ENCODE measurements around the gene DCST1. TPM values are rescaled to one million over a fixed set of nuclear protein-coding genes. Genes with fewer than 3 reads are reported as not detected.

DCST1 gene
- total RNA-seq, 1 donor from 2014 or later: not detected

DNA sequence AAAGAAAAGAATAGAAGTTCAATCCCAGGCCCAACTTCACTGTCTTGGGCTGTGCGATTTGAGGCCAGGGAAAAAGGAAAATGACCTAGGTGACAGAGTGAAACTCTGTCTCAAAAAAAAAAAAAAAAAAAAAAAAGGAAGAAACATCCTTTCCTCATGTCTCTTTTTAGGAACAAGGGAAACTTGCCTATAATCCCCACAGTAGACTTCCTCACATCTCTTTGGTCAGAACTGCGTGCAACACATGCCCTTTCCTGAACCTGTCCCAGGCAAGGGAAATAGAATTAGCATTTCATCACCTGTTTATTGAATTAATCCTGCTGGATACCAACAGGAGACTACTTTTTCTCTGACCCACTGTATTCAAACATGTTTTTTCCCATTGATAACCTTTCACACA, 2.3 kb downstream of the DCST1 start:
- H3K27me3 Mint-ChIP-seq (ENCODE audit: insufficient read depth): peaks cover 18% of the 10 kb centered on the region
- no peaks in the 10 kb centered on the region for H3K9me3 Mint-ChIP-seq
- intact Hi-C loops (cut with micrococcal nuclease): no loop called here
- H3K4me3 Mint-ChIP-seq: no peak overlapping the region
- H3K36me3 Mint-ChIP-seq (ENCODE audit: low read depth): no peaks in the 10 kb centered on the region
- no peaks in the 10 kb centered on the region for H3K4me1 Mint-ChIP-seq (ENCODE audit: low read depth)
- no peak overlapping the region for H3K27ac Mint-ChIP-seq
- DNase-seq (ENCODE audit: low spot score): no peak

DNA sequence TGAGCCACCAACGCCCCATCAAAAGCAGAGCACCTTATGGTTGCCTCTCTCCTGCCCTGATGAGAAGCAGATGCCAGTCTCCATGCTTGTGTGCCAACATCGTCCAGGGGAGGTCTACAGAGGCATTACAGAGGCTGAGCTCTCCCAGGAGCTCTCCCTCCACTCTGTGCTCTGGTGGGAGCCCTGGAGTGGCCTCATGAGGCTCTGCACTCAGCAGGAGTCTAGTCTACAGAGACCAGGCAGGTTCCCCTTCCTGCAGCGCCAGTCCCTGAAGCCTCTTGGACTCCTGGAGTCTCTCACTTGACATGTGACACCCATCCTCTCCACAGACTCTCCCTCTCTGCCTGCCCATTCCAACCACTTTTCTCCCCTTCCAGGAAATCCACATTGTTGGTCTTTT, 3.4 kb downstream of the DCST1 start:
- Mint-ChIP-seq H3K36me3 (ENCODE audit: low read depth) (no peaks in the 10 kb centered on the region), H3K9me3 (no peaks in the 10 kb centered on the region), H3K4me3 (no peak overlapping the region), H3K27me3 (ENCODE audit: insufficient read depth) (peaks cover 18% of the 10 kb centered on the region), H3K4me1 (ENCODE audit: low read depth) (no peaks in the 10 kb centered on the region), H3K27ac (no peak overlapping the region)
- DNase-seq (ENCODE audit: low spot score): no peak
- intact Hi-C loops (cut with micrococcal nuclease): no loop called here

DNA sequence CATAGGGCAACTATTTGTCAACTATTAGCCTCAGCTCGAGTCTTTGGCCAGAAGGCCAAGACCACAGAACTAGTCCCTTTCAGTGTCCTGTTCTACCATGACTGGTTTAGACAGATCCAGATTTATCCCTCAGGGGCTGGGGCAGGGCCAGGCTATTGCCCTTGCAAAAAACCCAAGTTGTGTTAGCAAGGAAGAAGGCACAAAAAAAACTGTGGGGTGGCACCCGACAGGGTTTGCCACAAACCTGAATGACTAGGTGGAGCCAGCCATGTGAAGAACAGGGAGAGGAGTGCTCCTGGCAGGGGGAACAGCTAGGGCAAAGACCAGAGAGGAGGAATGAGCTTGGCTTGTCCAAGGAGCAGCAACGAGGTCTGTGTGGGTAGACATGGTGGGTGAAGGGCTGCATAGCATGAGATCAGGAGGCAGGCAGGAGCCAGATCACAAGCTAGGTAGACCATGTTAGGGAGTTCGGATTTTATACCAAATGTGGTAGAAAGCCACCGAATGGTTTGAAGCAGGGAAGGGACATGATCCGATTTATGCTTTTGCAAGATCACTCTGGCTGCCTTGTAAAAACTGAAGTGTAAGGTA, 4.3 kb downstream of the DCST1 start:
- no peak overlapping the region for H3K27ac Mint-ChIP-seq
- no peaks in the 10 kb centered on the region for H3K9me3 Mint-ChIP-seq
- H3K4me3 Mint-ChIP-seq: no peak overlapping the region
- no peak for DNase-seq (ENCODE audit: low spot score)
- H3K4me1 Mint-ChIP-seq (ENCODE audit: low read depth): no peaks in the 10 kb centered on the region
- H3K36me3 Mint-ChIP-seq (ENCODE audit: low read depth): no peaks in the 10 kb centered on the region
- peaks cover 20% of the 10 kb centered on the region for H3K27me3 Mint-ChIP-seq (ENCODE audit: insufficient read depth)
- intact Hi-C loops (cut with micrococcal nuclease): no loop called here

DNA sequence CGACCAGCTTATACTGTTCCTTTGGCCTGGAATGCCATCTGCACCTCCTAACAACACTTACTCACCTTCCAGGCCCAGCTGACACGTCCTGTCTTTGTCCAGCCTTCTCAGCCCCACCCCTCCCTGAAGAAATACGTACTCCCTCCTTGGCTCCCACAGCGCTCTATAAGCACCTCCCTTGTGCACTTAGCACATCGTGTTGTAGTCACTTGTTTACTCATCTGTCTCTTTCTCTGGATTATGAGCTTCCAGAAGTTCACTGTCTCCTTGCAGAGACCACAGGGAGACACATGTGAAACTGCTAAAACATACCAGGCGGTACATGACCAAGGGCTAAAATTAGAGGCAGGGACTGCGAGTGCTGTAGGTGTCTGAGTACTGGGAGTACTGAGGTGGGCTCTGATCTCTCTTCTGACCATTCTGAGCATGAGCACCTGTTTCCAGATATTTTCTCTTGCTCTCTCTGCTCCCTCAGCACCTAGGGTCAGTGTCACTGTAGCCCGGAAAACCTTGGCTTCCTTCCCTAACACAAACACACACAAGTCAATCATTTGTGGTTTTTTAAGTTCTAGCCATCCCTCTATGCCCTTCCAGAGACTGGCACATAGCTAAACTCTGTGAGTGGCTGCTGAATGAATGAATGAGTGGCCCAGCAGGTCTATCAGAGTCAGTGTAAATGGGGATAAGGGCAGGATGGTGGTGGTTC, 5.1 kb downstream of the DCST1 start:
- no peak for DNase-seq (ENCODE audit: low spot score)
- Mint-ChIP-seq H3K27me3 (ENCODE audit: insufficient read depth) (peaks cover 21% of the 10 kb centered on the region), H3K4me1 (ENCODE audit: low read depth) (no peaks in the 10 kb centered on the region), H3K27ac (no peak overlapping the region), H3K9me3 (no peaks in the 10 kb centered on the region), H3K4me3 (no peak overlapping the region), H3K36me3 (ENCODE audit: low read depth) (no peaks in the 10 kb centered on the region)
- intact Hi-C loops (cut with micrococcal nuclease): no loop called here

DNA sequence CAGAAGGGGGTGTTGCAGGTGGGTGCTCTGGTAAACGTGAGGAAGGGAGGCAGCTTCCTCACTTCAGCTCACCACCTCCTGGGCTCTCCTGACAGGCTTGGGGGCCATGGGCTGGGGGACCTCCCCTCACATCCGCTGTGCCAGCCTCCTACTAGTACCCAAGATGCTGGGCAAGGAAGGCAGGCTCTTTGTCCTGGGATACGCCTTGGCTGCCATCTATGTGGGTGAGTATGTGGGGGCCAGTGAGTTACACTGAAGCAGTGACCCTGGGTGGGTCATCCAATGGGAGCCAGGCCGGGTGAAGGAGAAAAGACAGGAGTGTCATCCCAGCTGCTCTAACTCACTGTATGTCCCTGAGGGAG, 5.7 kb downstream of the DCST1 start:
- H3K27me3 Mint-ChIP-seq (ENCODE audit: insufficient read depth): peaks cover 21% of the 10 kb centered on the region
- H3K4me1 Mint-ChIP-seq (ENCODE audit: low read depth): peaks cover under 1% of the 10 kb centered on the region
- H3K4me3 Mint-ChIP-seq: no peak overlapping the region
- DNase-seq (ENCODE audit: low spot score): no peak
- H3K27ac Mint-ChIP-seq: no peak overlapping the region
- intact Hi-C loops (cut with micrococcal nuclease): no loop called here
- H3K9me3 Mint-ChIP-seq: no peaks in the 10 kb centered on the region
- no peaks in the 10 kb centered on the region for H3K36me3 Mint-ChIP-seq (ENCODE audit: low read depth)

DNA sequence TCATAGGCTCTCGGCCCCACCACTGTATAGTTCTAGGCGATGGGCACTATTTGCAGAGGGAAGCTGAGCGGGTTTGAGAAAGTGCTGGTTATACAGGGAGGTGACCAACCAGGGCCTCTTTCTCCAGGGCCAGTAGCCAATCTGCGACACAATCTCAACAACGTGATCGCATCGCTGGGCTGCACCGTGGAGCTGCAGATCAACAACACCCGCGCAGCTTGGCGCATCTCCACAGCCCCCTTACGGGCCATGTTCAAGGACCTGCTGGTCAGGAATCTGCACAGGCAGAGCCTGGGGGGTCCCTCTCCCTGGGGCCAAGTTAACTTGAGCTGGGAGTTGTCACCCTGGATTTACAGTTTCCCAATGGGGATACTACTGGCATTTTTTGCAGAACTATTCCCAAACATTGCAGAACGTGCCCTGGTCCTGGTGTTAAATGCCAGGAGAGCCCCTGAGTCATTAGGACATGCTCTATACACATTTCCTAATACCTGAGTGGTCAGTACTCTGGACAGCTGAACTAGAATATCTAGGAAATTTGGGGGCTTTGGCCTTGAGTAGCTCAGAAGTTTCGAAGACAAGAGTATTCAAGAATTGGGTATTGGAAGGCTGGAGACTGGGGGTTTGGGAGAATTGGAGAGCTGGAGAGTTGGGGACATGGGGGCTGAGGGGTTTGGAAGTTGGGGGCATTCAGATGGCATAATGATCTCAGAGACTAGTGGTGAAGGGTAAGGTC, 6.9 kb downstream of the DCST1 start:
- Mint-ChIP-seq H3K27me3 (ENCODE audit: insufficient read depth) (peaks cover 17% of the 10 kb centered on the region), H3K4me1 (ENCODE audit: low read depth) (peaks cover 13% of the 10 kb centered on the region), H3K4me3 (no peak overlapping the region), H3K36me3 (ENCODE audit: low read depth) (no peaks in the 10 kb centered on the region), H3K9me3 (no peaks in the 10 kb centered on the region), H3K27ac (no peak overlapping the region)
- intact Hi-C loops (cut with micrococcal nuclease): no loop called here
- DNase-seq (ENCODE audit: low spot score): no peak

DNA sequence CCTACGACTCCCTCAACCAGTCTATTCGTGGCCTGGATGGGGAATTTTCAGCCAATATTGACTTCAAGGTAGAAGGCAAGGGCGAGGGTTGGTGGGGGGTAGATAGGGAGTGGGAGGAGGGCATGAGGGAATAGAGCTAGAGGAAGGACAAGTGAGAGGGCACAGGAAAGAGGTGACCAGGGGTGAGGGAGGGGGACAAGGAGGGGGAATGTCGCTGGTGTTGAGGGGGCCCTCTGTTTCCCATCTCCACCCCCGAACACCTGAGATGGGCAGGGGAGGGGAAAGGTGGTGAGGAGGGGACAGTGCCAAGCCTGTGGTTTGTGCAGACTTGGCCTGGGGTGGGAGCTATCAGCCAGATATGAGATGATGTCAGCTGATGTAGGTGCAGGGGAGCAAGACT, 9.2 kb downstream of the DCST1 start:
- no peak for DNase-seq (ENCODE audit: low spot score)
- intact Hi-C loops (cut with micrococcal nuclease): no loop called here
- no peaks in the 10 kb centered on the region for H3K9me3 Mint-ChIP-seq
- H3K27ac Mint-ChIP-seq: no peak overlapping the region
- no peaks in the 10 kb centered on the region for H3K36me3 Mint-ChIP-seq (ENCODE audit: low read depth)
- no peak overlapping the region for H3K4me3 Mint-ChIP-seq
- H3K27me3 Mint-ChIP-seq (ENCODE audit: insufficient read depth): peaks cover 10% of the 10 kb centered on the region
- H3K4me1 Mint-ChIP-seq (ENCODE audit: low read depth): peaks cover 15% of the 10 kb centered on the region

DNA sequence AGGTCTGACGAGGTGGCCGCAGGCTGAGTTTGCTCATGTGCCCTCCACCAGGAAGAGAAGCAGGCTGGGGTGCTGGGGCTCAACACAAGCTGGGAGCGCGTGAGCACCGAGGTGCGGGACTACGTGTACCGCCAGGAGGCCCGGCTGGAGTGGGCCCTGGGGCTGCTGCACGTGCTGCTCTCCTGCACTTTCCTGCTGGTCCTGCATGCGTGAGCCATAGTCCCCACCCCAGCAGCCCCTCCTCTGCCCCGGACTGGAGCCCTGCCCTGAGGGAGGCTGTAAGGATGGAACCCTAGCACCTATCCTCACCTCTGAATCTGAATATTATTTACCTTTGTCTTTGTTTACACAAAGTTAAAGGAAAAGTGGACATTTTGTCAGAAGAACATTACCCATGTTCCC, 9.7 kb downstream of the DCST1 start:
- Mint-ChIP-seq H3K4me3 (no peak overlapping the region), H3K27ac (no peak overlapping the region), H3K9me3 (no peaks in the 10 kb centered on the region), H3K36me3 (ENCODE audit: low read depth) (no peaks in the 10 kb centered on the region), H3K27me3 (ENCODE audit: insufficient read depth) (peaks cover 10% of the 10 kb centered on the region), H3K4me1 (ENCODE audit: low read depth) (peaks cover 15% of the 10 kb centered on the region)
- intact Hi-C loops (cut with micrococcal nuclease): no loop called here
- DNase-seq (ENCODE audit: low spot score): no peak

DNA sequence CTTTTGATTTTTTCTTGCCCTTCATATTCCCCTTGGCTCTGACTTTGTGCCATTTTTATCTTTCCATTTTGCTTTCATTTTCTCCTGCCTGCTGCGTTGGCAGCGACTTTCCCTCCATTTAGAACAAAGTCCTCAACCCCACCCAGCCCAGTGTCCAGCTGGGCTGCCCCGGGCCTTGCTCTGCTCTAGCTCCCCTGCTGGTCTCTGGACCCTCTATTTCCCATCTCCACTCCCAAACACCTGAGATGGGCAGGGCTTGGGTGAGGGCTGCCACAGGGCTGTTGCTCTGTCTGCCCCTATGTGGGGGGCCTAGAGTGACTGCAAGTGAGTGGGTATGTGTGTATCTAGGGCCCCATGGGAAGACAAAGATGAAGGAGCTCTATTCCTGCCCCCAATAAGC, 10.2 kb downstream of the DCST1 start:
- Mint-ChIP-seq H3K36me3 (ENCODE audit: low read depth) (no peaks in the 10 kb centered on the region), H3K27ac (no peak overlapping the region), H3K27me3 (ENCODE audit: insufficient read depth) (peaks cover 10% of the 10 kb centered on the region), H3K4me3 (no peak overlapping the region), H3K4me1 (ENCODE audit: low read depth) (peaks cover 15% of the 10 kb centered on the region), H3K9me3 (no peaks in the 10 kb centered on the region)
- intact Hi-C loops (cut with micrococcal nuclease): no loop called here
- DNase-seq (ENCODE audit: low spot score): no peak

DNA sequence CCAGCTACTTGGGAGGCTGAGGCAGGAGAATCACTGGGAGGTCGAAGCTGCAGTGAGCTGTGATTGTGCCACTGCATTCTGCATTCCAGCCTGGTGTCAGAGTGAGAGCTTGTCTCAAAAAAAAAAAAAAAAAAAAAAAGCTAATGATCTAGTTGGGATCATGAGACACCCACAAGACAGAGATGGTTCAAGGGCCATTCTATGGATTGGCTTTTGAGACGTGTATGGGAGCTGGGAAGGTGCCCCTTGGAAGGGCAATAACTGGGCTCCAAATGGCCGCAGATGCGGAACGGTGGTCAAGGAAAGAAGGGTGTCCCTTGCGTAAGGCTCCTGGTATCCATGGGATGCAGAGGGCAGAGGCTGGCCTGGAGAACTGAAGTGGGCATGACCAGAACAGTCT, 10.7 kb downstream of the DCST1 start:
- DNase-seq (ENCODE audit: low spot score): no peak
- no peak overlapping the region for H3K4me3 Mint-ChIP-seq
- H3K27ac Mint-ChIP-seq: no peak overlapping the region
- peaks cover 9% of the 10 kb centered on the region for H3K27me3 Mint-ChIP-seq (ENCODE audit: insufficient read depth)
- peaks cover 15% of the 10 kb centered on the region for H3K4me1 Mint-ChIP-seq (ENCODE audit: low read depth)
- intact Hi-C loops (cut with micrococcal nuclease): no loop called here
- H3K36me3 Mint-ChIP-seq (ENCODE audit: low read depth): no peaks in the 10 kb centered on the region
- H3K9me3 Mint-ChIP-seq: no peaks in the 10 kb centered on the region

DNA sequence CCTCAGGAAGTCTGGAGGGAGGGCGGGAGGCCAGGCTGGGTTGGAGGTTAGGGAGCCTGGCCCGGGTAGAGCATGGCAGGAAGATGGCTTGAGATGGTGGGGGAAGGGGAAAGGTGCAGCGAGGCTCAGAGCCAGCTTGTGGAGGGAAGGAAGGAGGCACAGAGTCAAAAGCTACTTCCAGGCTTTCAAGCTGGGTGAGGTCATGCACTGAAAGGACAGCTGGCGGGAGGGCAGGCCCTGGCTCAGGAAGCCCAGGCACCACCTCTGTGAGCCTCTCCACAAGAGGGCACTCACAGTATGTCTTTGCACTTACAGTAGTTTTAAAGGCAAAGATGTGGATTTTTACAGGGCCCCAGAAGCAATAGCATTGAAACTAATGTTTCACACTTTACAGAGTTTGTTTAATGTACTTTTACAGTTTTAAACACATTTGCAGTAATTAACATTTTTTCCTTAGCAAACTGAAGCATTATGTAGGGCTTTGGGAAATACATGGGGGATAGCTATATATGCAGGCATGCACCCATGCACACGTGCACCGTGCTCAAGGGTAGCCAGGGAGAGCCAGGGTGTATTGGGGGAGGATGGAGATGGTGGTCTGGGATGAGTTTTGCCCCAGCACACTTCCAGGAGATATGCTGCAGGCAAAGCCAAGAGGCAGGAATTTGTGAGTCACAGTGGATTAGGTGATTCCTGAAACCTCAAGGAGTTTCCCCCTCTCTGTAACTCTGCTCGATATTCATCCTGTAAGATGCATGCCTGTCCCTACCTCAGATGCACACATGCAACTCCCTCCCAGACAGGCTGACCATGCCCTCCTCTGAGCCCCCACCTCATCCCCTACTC, 11.4 kb downstream of the DCST1 start:
- no peaks in the 10 kb centered on the region for H3K9me3 Mint-ChIP-seq
- H3K36me3 Mint-ChIP-seq (ENCODE audit: low read depth): no peaks in the 10 kb centered on the region
- H3K27ac Mint-ChIP-seq: no peak overlapping the region
- H3K4me1 Mint-ChIP-seq (ENCODE audit: low read depth): peaks cover 22% of the 10 kb centered on the region
- peaks cover 8% of the 10 kb centered on the region for H3K27me3 Mint-ChIP-seq (ENCODE audit: insufficient read depth)
- intact Hi-C loops (cut with micrococcal nuclease): loop anchor here (1.0 kb wide), 2 partner anchors 16 to 40 kb away; no protein-coding TSS in a partner anchor
- peak; percentile 59 for DNase-seq (ENCODE audit: low spot score)
- no peak overlapping the region for H3K4me3 Mint-ChIP-seq

DNA sequence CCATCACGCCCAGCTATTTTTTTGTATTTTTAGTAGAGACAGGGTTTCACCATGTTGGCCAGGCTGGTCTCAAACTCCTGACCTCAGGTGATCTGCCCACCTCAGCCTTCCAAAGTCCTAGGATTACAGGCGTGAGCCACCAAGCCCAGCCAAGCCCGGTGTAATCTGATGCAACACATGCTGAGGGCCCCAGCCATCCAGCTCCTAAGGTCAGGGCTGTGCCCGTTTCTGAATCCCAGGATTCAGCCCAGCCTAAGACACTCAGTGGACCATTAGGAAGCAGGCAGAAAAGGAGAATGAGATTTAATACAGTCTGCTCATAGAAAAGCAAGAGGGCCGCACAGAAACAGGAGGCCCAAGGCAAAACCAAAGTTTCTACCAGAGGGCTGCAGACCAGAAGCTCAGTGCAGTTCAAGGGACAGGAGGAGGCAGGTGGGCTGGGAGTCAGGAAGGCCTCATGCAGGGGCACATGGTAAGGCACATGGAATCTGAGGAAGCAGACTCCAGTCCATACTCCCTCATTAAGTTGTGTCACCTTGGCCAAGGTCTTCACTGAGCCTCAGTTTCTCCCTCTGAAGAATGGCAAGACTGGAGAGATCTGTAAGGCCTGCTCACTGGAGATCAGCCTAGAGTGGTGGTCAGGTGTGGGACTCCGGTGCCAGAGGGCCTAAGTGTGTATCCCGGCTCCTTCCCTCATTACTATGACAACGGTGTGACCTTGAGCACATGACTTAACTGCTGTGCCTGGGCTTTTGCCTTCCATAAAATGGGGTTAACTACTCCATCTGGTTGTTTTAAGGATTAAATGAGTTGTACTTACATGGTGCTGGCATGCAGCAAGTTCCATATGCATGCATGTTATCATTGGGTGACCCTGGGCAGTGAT, 15.1 kb downstream of the DCST1 start:
- no peaks in the 10 kb centered on the region for H3K9me3 Mint-ChIP-seq
- H3K27ac Mint-ChIP-seq: no peak overlapping the region
- peak overlapping the region; percentile 88 for H3K4me3 Mint-ChIP-seq
- no peaks in the 10 kb centered on the region for H3K27me3 Mint-ChIP-seq (ENCODE audit: insufficient read depth)
- H3K4me1 Mint-ChIP-seq (ENCODE audit: low read depth): peaks cover 43% of the 10 kb centered on the region
- intact Hi-C loops (cut with micrococcal nuclease): no loop called here
- H3K36me3 Mint-ChIP-seq (ENCODE audit: low read depth): no peaks in the 10 kb centered on the region
- DNase-seq (ENCODE audit: low spot score): no peak
